Measurements from ENCODE around the gene ABCA6. TPM values are rescaled to one million over a fixed set of nuclear protein-coding genes. Genes with fewer than 3 reads are reported as not detected.
A peak's percentile ranks its signal among the peaks of the same experiment; 100 is the strongest.

The ABCA6 gene
- total and polyA plus RNA-seq, 2 donors (not counting 1 experiment from before 2014, with no cell fraction given): 4.2 to 12.9 TPM

GRCh38 chr17:69030169-69030568 lies 111.5 kb downstream of the ABCA6 start:
- no peak overlapping the region for H3K4me2 ChIP-seq (ENCODE audit: extremely low read depth, insufficient read depth, low read length)
- TF ChIP-seq CTCF (conservative IDR thresholded peaks at IDR 0.05 in 1 of 2, IDR thresholded peaks at IDR 0.05 in 1 of 2; ENCODE audit: low read depth in 1 of 2, low read length in 2 of 2) (no peak), EZH2 (IDR thresholded peaks at IDR 0.05; ENCODE audit: low read length, missing control alignments) (no peak)
- H3K4me3 ChIP-seq (replicated peaks in 1 of 4; ENCODE audit: control extremely low read depth in 1 of 4, insufficient read depth in 1 of 4, low read depth in 3 of 4, low read length in 4 of 4): no peak overlapping the region
- no peaks in the 10 kb centered on the region for H4K20me1 ChIP-seq (ENCODE audit: control insufficient read depth, extremely low read depth, insufficient read depth, low read length)
- peak in 1 of 2 donors; percentile 43 for DNase-seq (ENCODE audit: low read depth in 2 of 2)
- no peaks in the 10 kb centered on the region for H3K79me2 ChIP-seq (ENCODE audit: control insufficient read depth, insufficient read depth, low read length)
- no peak overlapping the region for H3K27ac ChIP-seq (ENCODE audit: insufficient read depth, low read length)
- H3K9ac ChIP-seq (ENCODE audit: insufficient read depth, low read length): no peak overlapping the region
- H3K36me3 ChIP-seq (ENCODE audit: control insufficient read depth, insufficient read depth, low read length): no peaks in the 10 kb centered on the region
- no peak overlapping the region for H2AFZ ChIP-seq (ENCODE audit: low read length)
- H3K27me3 ChIP-seq (ENCODE audit: control insufficient read depth, insufficient read depth, low read length): no peaks in the 10 kb centered on the region
- no peaks in the 10 kb centered on the region for H3K4me1 ChIP-seq (ENCODE audit: control insufficient read depth, extremely low read depth, insufficient read depth, low read length)
- no peaks in the 10 kb centered on the region for H3K9me3 ChIP-seq (ENCODE audit: control insufficient read depth, insufficient read depth, low read depth, low read length)

Other genes starting within 250 kb of the ABCA6 start
- gene ABCA8, start 186.5 kb downstream of the ABCA6 start, total RNA-seq: 42.6 and 47.2 TPM in 2 replicates
- gene ABCA8, start 186.5 kb downstream of the ABCA6 start, polyA plus RNA-seq: 6.4 and 9.5 TPM in 2 replicates
- 3.1 and 14.1 TPM in 2 replicates for gene ABCA9, start 81.0 kb downstream of the ABCA6 start, total RNA-seq
- 1.6 and 1.8 TPM in 2 replicates for gene ABCA9, start 81.0 kb downstream of the ABCA6 start, polyA plus RNA-seq
- gene ABCA10, start 86.9 kb upstream of the ABCA6 start, total RNA-seq: 2.6 and 2.8 TPM in 2 replicates
- gene ABCA10, start 86.9 kb upstream of the ABCA6 start, polyA plus RNA-seq: 0.23 and 0.64 TPM in 2 replicates
- 8.5 and 17.5 TPM in 2 replicates for gene ABCA5, start 185.2 kb upstream of the ABCA6 start, total RNA-seq
- 4.1 and 13.1 TPM in 2 replicates for gene ABCA5, start 185.2 kb upstream of the ABCA6 start, polyA plus RNA-seq